GM18511 (cell line): Measurements from ENCODE around the gene CDK15.
"Not testable (repeated sequence)": the region's sequence is repeated elsewhere in the genome, so short reads cannot be mapped to it uniquely, and the experiment has no call there.

Experiments
- ATAC-seq: cut with Tn5 transposase; IDR thresholded peaks from one replicate; pipeline ENCODE4 v1.9.1; 2021; ENCODE audit warnings: mild to moderate bottlenecking, moderate library complexity; ENCODE audit not compliant: unreplicated experiment

CDK15 gene

GRCh38 chr2:201827621-201828020 lies 21.3 kb downstream of the CDK15 start:
- no peak for ATAC-seq

- ATAC-seq: no peak
Observed at GRCh38 chr2:201828220-201828619, 21.9 kb downstream of the CDK15 start.

- ATAC-seq: no peak
Observed at GRCh38 chr2:201830666-201831065, 24.3 kb downstream of the CDK15 start.

- ATAC-seq: no peak
Observed at GRCh38 chr2:201831469-201831868, 25.1 kb downstream of the CDK15 start.

- ATAC-seq: no peak
Observed at GRCh38 chr2:201833781-201834180, 27.4 kb downstream of the CDK15 start.

GRCh38 chr2:201835066-201835465 lies 28.7 kb downstream of the CDK15 start:
- ATAC-seq: no peak

GRCh38 chr2:201837391-201837790 lies 31.1 kb downstream of the CDK15 start:
- no peak for ATAC-seq

- no peak for ATAC-seq
Observed at GRCh38 chr2:201837824-201838431, 31.6 kb downstream of the CDK15 start.

- no peak for ATAC-seq
Observed at GRCh38 chr2:201839727-201840126, 33.4 kb downstream of the CDK15 start.

GRCh38 chr2:201840726-201841125 lies 34.4 kb downstream of the CDK15 start:
- ATAC-seq: no peak

GRCh38 chr2:201842131-201842860 lies 36.0 kb downstream of the CDK15 start:
- ATAC-seq: no peak

GRCh38 chr2:201844922-201845321 lies 38.6 kb downstream of the CDK15 start:
- not testable (repeated sequence) for ATAC-seq

GRCh38 chr2:201847481-201847880 lies 41.1 kb downstream of the CDK15 start:
- no peak for ATAC-seq

- no peak for ATAC-seq
Observed at GRCh38 chr2:201852462-201852861, 46.1 kb downstream of the CDK15 start.

- no peak for ATAC-seq
Observed at GRCh38 chr2:201852878-201853415, 46.6 kb downstream of the CDK15 start.

GRCh38 chr2:201854221-201854801 lies 48.0 kb downstream of the CDK15 start:
- ATAC-seq: no peak

GRCh38 chr2:201854841-201855240 lies 48.5 kb downstream of the CDK15 start:
- no peak for ATAC-seq

GRCh38 chr2:201855356-201855755 lies 49.0 kb downstream of the CDK15 start:
- ATAC-seq: no peak

GRCh38 chr2:201857326-201857725 lies 51.0 kb downstream of the CDK15 start:
- ATAC-seq: no peak

- ATAC-seq: no peak
Observed at GRCh38 chr2:201858281-201859184, 52.2 kb downstream of the CDK15 start.

GRCh38 chr2:201859949-201860348 lies 53.6 kb downstream of the CDK15 start:
- no peak for ATAC-seq
